Measurements from ENCODE around the gene GCSH.

GCSH gene

GRCh38 chr16:81099958-81100357 is 3.8 kb upstream of the GCSH start:
- no peak for DNase-seq

DNA sequence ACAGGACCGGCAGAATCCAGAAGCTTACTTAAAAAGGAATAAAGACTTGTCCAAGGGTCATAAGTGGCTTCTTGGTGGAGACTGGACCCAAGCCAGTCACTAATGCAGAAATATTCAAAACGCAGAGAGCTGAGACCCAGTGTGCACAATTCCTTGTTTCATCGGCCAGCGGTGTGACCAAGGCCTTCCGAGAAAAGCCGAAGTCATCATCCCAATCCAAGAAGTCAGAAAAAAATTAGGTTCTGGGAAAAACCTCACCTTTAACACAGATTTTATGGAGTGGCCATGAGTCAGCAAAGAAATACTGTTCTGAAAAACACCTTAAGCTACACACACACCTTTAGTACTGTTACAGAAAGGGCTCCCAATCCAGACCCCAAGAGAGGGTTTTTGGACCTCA is 1.0 kb upstream of the GCSH start:
- DNase-seq, result no peak

DNA sequence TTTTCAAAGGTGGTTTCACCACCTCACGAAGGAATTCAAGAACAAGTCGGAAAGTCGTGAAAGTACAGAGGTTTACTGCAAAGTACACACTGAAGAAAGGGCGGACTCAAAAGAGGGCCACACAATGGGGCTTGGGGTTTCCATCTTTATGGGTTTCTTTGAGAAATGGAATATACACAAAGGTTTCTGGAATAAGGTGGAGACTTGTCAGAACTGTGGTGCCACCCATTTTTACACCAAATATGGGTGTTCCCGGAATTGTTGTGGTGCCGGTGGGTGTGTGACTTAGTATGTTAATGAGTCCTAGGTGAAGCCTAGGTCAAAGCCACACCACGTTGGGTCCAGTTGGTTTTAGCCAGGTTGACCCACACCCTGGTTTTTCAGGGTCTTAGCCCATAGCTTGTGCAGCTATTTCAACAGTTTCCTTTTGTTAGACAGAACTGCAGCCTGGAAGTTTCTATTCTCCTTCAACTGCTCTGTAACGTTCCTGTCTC is 567 bp upstream of the GCSH start:
- DNase-seq, result no peak

DNA sequence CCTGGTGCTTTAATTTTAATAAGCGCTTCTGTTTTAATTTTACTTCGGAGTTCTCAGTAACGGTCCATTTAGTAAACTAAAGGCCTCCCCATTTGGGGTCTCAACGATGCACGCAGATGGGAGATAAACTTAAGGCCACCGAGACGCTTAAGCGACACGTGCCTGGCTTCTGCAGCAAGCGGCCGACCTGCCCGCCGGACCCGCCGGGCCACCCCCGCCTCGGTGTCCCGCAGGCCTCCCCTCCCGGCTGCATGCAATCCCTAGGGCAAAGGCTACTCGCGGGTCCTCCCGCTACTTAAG is 592 bp downstream of the GCSH start:
- DNase-seq, result no peak

DNA sequence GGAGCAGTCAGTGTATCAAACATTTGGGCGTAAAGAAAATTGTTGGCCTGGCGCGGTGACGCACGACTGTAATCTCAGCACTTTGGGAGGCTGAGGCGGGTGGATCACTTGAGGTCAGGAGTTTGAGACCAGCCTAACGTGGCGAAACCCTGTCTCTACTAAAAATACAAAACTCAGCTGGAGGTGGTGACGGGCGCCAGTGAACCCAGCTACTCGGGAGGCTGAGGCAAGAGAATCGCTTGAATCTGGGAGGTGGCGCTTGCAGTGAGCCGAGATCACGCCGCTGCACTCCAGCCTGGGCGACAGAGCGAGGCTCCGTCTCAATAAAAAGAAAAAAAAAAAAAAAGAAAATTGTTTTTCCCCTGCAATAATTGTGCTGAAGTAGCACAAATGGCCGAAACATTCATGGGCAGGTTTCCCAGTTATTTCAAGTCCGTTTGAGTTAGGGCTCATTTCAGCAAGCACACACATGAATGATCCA is 1.4 kb downstream of the GCSH start:
- no peak for DNase-seq

DNA sequence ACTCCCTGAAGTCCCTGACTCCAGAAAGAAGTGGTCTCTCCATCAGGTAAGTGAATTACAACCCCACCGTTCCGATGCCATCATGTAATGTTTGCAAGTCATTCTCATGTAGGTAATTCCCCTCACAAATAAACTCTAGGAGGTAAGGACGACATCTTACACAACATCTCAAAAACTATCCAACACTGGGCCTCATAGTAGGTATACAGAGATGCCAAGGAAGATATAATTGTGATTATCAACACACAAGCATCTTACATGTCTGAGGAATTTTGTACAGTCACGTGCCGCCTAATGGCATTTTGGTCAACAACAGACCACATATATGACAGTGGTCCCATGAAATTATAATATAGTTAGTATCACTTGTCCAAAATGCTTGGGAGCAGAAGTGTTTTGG is 7.4 kb downstream of the GCSH start:
- no peak for DNase-seq

- DNase-seq, result no peak
Measured at GRCh38 chr16:81081014-81081413, 15.2 kb downstream of the GCSH start.

GRCh38 chr16:81080233-81080632 is 16.0 kb downstream of the GCSH start:
- DNase-seq, result no peak

DNA sequence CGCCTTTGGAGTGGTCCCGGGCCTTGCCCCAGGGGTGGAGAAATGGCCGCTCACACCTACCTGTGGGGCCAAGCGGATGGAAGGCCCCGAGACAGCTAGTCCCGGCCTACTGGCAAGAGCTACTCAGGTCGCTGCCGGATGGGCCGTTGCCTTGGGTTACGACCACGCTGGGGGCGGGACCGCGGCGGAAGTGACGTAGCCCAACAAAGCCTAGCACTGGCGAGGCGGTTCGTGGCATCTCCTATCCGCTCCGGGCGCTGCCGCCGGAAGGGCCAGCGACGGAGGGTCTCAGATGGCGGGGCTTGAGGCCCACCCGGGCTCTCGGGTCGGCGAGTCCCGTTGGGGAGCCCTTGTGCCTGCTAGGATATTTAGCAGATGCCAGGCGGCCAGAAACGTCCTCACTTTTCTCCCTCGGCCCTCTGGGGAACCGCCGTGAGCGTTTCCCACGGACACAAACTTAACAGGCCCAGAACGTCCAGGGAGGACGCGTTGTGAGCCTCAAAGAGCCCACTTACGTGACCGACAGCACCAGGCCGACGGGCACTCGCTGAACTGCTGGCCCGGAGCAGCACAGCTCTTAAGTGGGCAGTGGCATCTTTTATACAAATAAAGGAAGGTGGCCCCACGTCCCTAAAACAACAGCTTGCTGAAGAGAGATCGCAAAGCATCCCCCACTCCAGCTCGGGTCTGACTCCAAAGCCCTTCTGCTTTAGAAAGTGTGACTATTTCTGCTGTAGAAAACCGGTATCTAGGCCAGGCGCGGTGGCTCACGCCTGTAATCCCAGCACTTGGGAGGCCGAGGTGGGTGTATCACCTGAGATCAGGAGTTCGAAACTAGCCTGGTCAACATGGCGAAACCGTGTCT is 18.9 kb downstream of the GCSH start, which contains the start of gene C16orf46:
Gene C16orf46 (minus strand): TSS at position 163 of the 865 bp plus-strand sequence. CDS start 13,283 bp downstream, outside the sequence.
- DNase-seq, result peak; percentile 81

GRCh38 chr16:81076566-81077075 is 19.6 kb downstream of the GCSH start:
- DNase-seq, result peak; percentile 64

GRCh38 chr16:81073560-81074330 is 22.4 kb downstream of the GCSH start:
- DNase-seq, result no peak

GRCh38 chr16:81071805-81072204 is 24.4 kb downstream of the GCSH start:
- no peak for DNase-seq

- no peak for DNase-seq
Measured at GRCh38 chr16:81070979-81071378, 25.2 kb downstream of the GCSH start.

DNA sequence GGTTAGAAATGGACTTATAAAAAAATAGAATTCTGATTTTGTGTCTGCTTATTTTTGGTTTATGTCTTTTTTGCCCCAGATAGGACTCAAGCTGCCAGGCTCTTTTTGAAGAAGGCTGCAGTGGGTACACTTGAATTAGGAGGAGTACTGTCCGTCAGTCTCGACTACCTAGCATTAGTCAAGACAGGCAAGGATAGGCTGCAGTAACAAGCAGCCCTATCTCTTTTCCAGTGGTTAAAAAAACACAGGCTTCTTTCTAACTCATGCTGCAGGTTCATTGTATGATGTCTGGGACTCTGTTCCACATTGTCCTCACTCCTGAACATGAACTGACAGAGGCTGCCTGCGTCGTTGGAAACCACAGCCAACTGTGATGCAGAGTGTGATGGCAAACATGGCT is 27.1 kb downstream of the GCSH start:
- no peak for DNase-seq

DNA sequence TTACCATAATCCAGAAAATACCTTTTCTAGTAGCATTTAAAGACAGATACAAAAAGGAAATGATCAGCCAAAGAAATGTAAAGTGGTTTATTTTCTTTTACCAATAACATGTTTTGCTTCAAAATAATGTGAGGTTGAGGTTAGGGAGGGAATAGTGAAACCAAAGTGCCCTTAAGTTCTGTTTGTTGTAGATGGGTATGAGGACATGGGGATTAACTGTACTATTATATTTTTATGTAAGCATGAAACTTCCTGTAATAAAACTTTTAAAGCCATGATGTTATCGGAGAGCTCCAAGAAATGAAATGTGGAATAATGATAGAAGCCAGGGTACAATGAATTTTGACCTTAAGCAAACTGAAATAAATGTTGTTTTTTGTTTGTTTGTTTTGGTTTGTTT is 29.0 kb downstream of the GCSH start:
- DNase-seq, result no peak

GRCh38 chr16:81066681-81067080 is 29.5 kb downstream of the GCSH start:
- DNase-seq, result no peak

DNA sequence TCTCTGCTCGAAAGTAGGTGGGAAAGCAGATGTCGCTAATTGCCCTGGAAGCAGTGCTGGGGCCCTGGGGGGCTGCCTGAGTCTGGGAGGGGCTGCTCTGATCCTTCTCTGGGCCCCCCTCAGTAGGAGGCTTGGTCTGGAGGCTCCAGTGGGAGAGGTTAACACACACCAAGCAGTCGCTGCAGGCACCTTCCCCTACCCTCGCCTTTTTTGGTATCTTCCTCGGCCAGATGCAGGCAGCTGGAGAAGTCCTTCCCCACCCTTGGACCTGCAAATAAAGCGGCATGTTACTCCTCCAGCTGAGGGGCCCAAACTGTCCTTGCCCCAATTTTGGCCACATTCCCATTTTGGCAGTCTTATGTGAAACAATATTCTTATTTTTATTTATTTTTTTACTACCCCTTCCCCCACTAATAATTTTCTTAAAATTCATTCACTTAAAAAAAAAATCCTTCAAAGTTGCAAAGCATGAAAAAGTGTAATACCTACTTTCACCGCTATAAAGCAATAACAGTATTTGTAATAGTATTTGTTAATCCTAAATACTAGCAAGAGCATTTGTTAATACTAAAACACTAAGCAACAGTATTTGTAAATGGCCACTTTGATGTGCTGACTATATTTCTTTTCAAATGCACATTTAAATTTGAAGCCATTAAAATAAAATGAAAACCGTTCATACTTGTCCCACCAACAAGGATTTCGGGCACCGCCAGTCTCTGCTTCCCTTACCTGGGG is 34.2 kb downstream of the GCSH start:
- DNase-seq, result no peak

- no peak for DNase-seq
Measured at GRCh38 chr16:81061307-81061640, 34.9 kb downstream of the GCSH start.

- no peak for DNase-seq
Measured at GRCh38 chr16:81060576-81061306, 35.5 kb downstream of the GCSH start.

DNA sequence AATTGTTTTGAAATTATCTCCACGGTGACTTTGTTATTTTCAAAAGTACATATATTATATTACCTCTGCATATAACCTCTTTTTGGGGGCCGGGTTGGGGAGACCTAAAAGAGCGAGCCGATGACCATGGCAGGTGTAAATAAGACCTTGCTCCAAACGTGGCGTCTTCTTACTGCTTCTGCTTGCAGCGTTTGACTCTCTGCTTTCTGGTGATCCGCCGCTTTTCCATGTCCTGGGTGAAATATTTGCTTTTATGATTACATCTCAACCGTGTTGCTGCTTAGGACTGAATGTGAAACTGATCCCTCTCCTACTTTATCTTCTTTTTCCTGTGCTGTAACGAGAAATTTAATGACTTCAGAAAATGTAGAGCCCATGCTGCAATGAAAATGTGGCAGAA is 42.4 kb downstream of the GCSH start:
- no peak for DNase-seq

DNA sequence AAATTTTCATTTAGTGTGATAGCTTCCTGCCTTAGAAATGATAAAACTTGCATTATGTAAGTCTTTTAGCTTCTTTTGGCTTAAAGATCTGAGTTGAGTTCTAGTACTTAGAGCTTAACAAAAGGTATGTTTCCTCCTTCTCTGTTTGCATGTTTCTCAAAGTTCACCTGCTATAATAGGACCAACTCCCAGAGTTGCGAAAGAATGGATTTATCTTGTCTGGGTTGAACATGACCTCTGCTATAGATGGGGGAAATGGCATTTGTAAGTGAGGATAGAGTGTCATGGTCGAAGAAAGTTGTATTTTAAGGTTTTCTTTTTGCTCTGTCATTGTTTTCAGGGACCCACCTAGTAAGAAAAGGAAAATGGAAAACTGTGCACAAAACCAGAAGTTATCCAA is 53.4 kb downstream of the GCSH start:
- no peak for DNase-seq

GRCh38 chr16:81041696-81042095 is 54.5 kb downstream of the GCSH start:
- no peak for DNase-seq

DNA sequence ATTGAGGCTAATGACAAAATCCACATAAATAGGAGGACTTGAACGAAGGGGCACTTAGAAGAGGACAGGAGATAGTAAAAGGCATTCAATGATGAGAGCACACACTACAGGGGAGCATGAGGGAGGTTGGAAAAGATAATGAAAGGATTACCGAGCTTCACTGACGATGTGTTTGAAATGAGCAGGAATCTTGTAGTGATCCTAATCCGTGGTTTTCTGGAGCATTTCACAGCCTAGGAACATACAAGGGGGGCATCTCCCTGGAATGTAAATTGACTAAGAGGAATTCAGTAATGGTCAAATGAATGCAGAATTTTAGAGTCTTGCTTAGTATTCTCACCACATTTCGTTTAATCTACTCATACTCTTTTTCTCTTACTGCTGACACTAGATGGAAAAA is 55.4 kb downstream of the GCSH start:
- DNase-seq, result no peak

Measured in NCI-H2029 (cell line).